Middle frontal gyrus (tissue), 1 donor: ENCODE data around the gene LIX1L.
A peak's percentile ranks its signal among the peaks of the same experiment; 100 is the strongest.
"Not testable (repeated sequence)": the region's sequence is repeated elsewhere in the genome, so short reads cannot be mapped to it uniquely, and the experiment has no call there.

Source experiments
- DNase-seq: peaks from one replicate; pipeline ENCODE4 v3.0.0-alpha.2; 2015; ENCODE audit warnings: low spot score; ENCODE audit errors: extremely low spot score

LIX1L gene

GRCh38 chr1:145936247-145936646 is 21.6 kb downstream of the LIX1L start:
- DNase-seq: no peak

DNA sequence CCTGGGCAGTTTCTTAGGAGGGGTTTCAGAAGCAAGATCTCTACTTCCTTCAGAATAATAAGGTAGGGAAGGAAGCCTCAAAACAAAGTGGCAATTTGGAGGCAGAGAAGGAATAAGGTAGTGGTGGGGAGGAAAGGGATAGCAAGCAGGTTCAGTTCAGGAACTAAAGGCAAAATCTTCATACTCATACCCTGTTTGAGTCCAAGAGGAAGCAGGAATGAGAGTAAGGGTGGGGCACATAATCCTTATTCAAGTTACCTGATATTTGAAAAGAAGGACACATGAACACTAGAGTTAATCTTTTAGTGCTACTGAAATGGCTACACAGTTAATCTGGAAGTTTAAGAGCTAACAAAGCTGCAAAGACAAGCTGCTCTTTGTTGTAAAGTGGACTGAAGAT is 22.1 kb downstream of the LIX1L start:
- DNase-seq: no peak

DNA sequence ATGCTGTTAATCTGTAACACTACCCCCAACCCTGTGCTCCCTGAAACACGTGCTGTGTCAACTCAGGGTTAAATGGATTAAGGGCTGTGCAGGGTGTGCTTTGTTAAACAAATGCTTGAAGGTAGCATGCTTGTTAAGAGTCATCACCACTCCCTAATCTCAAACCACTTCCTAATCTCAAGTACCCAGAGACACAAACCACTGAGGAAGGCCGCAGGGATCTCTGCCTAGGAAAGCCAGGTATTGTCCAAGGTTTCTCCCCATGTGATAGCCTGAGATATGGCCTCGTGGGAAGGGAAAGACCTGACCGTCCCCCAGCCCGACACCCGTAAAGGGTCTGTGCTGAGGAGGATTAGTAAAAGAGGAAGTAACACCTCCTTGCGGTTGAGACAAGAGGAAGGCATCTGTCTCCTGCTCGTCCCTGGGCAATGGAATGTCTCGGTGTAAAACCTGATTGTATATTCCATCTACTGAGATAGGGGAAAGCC is 25.3 kb downstream of the LIX1L start:
- not testable (repeated sequence) for DNase-seq

- no peak for DNase-seq
Measured at GRCh38 chr1:145927916-145928643, 29.7 kb downstream of the LIX1L start.

DNA sequence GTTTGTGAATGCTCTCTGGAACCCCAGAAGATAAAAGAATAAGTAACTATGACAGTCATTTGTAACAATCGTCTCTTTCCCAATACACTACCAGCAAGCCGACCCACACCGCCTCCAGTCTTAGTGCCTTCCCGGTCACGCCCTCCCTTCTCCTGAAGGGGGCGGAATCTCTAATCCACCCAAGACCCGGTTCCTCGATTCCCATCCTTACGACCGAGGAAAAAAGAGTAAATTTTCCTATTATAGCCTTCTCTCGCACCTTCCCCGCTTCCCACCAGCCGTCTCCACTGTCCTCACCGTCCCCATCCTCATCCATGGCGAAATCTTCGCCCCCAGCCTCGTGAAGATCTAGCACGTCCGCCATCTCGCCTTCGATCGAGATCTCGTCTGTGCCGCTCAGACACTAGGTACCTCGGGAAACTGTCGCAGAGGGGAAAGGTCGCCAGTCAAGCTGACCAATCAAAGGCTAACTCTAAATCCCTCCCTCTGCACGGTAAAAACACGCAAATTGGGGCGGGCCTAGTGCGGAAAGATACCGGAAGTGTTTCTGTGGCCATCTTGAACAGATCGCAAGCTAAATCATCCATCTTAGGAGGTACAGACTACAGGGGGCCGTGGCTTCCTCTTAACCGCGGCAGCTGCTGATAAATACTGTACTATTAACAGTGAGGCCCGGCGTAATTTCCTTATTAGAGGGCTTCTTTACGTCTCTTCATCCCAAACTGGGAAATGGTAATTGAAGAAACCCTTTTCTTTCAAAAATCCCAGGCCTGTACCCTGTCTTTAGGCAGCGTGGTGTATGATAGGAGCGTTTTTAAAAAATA is 30.5 kb downstream of the LIX1L start, which contains the start of gene RBM8A:
TSS of gene RBM8A (minus strand) at position 422 of the 824 bp plus-strand sequence. CDS start at position 364, 58 bp downstream.
- DNase-seq: peak; percentile 94

DNA sequence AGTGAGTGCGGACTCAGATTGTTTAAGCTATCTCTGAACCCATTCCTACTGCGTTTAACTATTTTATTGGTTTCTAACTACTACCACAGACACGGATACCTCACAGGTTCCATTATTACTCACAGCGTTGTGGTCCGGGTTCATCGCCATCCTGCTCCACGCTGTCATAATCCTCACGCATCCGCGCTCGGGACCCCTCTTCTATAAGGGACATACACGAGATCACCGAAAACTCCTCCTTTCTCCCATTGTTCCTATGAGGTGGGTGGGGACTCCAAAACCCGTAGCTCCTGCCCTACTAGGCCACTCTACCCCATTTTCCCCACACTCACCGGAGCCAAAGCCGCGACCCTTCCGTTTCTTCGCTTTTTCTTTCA is 31.1 kb downstream of the LIX1L start:
- DNase-seq: no peak

DNA sequence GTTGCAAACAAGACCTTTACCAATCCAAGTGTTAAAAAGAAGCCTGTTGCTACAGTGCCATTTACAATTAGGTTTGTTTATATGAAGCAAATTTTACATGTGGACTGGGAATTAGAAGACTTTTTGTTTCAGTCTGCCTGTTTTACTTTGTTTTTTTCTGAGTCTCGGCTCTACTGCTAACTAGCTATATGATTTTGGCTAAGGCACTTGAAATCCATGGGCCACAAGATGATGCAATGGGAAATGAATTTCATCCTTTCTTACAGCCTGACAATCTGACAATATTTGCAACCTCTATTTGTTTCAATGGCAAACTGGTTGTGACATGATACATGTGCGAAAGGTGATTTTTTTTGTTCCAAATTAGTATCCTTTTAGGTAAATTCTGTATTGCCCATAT is 35.6 kb downstream of the LIX1L start:
- no peak for DNase-seq

DNA sequence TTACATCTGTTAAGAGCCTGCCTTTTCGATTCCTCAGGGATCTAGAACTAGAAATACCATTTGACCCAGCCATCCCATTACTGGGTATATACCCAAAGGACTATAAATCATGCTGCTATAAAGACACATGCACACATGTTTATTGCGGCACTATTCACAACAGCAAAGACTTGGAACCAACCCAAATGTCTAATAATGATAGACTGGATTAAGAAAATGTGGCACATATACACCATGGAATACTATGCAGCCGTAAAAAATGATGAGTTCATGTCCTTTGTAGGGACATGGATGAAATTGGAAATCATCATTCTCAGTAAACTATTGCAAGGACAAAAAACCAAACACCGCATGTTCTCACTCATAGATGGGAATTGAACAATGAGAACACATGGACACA is 37.5 kb downstream of the LIX1L start:
- not testable (repeated sequence) for DNase-seq

- DNase-seq: no peak
Measured at GRCh38 chr1:145918992-145919939, 38.6 kb downstream of the LIX1L start.

DNA sequence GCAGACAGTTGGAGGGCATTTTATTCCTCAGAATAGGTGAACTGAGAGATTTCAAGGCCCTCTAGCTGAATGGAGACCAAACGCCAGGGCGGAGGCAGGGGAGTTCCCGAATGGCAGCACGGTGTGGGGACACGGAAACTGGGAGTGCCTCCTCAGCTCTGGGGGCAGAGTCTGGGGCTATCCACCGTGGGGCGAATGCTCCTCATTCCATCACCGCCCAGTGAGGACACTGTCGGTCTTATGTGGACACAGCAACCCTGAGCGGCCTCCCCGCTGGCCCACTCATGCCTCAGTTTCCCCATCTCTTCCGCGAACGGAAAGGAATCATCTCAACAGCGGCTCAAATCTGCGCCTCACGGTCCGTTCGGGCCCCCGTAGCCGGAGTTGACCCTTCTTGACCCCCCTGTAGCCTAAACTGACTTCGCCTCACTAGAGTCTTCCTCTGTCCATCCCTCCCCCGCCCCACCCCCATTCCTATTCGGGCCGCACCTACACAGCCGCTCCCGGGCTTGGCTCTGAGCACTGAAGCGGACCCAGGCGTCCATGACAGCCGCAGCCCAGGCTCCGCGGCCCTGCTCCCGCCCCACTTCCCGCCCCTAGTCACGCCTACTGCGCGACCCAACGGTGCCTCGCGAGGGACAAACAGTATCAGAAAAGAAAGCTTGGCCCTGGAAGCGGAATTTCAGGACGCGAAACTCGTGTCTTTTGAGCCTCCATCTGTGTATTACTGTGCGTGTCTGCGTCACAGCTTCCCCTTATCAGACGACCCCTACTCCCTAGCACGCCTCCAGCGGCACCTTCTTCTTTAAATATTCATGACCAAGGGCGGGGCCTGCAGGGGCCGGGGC is 39.4 kb downstream of the LIX1L start, which contains the start of gene PEX11B:
TSS of gene PEX11B (minus strand) at position 574 of the 848 bp plus-strand sequence. CDS start at position 545, 29 bp downstream.
- DNase-seq: peak; percentile 86

- DNase-seq: no peak
Measured at GRCh38 chr1:145917595-145917994, 40.2 kb downstream of the LIX1L start.

- no peak for DNase-seq
Measured at GRCh38 chr1:145916745-145917144, 41.1 kb downstream of the LIX1L start.

DNA sequence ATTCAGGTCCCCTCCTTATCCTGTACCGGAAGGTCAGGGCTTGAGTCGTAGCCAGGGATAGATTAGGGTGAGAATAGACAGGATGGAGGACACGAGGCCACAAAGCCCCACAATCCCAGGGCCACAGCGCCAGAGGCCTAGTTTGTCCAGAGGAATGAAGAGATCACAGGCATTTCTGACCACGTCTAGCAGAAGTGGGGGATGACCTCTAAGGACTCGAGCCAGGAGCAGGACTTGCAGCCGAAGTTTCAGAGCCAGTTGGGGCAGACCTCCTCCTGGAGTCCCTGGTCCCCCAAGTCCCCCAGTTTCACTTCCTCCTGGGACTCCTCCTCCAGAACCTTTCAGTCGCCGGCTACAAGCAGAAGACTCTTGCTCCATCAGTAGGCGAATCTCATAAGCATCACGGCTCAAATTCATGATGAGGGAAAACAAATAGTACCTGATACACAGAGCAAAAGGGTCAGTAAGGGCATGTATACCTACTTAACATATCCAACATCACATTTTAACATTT is 45.6 kb downstream of the LIX1L start:
- no peak for DNase-seq

DNA sequence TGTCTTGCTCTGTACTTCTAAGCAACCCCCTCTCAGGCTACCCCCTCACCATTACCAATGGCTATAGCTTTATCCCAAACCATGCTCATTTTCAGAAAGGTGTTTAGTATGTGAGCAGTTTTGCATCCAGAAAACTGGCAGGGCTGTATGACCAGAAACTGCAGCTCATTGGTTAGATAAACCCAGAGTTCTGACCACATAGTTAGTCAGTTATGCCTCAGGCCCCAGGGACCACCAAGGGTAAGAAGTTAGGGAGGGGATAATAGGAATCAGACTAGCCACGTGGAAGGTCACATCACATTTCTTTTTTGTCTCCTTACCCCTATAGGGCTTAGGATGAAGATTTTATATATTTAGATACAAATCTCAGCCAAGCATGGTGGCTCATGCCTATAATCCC is 49.2 kb downstream of the LIX1L start:
- no peak for DNase-seq

DNA sequence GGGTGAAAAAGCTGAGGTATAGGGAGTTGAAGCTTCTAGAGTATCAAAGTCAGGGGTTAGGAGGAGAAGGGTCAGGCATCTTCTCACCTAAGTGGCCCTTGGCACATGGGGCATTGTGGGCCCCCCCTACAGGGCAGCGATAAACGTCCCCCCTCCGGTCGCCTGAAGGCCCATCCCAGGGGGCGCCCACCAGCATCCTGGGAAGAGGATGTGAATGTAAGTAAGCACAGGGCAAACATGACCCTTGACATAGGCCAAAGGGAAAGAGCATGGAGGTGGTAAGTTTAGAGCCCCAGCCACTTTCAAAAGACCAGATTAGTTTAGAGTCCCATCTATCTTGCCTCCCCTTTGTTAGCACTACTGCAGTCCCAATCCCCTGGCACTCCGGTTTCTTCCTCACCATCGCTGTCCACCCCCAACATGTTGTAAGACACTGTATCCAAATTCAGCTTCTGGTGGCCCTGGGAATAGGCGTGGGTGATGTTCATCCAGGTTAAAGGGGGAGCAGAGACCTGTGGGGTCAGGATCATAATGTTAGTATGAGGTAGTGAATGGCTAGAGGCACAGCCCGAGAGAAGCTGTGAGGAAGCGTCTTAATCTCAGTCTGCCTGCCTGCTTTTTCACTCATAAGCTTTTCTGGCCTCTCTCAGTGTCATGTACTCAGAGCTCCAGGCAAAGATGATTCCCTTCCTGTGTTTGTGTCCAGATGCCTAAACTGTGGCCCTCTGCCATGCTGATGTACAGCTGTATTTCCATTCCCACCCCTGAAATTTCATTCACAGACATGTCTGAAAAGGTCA is 50.7 kb downstream of the LIX1L start:
- DNase-seq: no peak

- DNase-seq: no peak
Measured at GRCh38 chr1:145901312-145902021, 56.4 kb downstream of the LIX1L start.

- DNase-seq: no peak
Measured at GRCh38 chr1:145898756-145899155, 59.1 kb downstream of the LIX1L start.

- no peak for DNase-seq
Measured at GRCh38 chr1:145897969-145898368, 59.8 kb downstream of the LIX1L start.

DNA sequence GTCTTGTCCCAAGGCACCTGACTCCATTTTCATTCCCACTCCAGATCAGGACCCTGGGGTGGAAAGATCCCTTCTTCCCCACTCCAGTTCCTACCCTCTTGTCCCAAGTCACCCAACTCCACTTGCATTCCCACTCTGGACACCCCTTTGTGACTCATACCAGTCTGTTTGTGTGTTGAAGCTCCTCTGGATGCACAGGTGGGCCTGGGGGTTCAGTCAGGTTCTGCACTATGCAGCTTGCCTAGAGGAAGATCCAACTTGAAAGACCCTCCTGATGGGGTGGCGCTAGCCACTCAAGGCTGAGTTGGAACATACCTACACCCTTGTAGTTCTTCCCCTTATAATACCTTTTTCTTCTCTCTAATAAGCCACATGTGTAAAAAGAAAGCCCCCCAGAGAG is 62.3 kb downstream of the LIX1L start:
- DNase-seq: no peak
